ENCODE results near the gene CUX1.

GRCh38 chr7:102107474-102108104 lies 290.2 kb downstream of the CUX1 start:
- TF ChIP-seq CTCF (IDR thresholded peaks at IDR 0.05; ENCODE audit: low read length) = no peak
- TF ChIP-seq EZH2 (optimal IDR thresholded peaks at IDR 0.05; ENCODE audit: low read depth, low read length) = no peak
- no peak for TF ChIP-seq EZH2phosphoT487 (IDR thresholded peaks at IDR 0.05; ENCODE audit: low read length)

Data from MM.1S (cell line).